H9 (cell line): Measurements from ENCODE around the gene CLCN6. TPM values are rescaled to one million over a fixed set of nuclear protein-coding genes. Genes with fewer than 3 reads are reported as not detected.

Experiments used
- DNase-seq: peaks from one replicate; pipeline ENCODE4 v3.0.0-alpha.2; 2017
- H2AFZ ChIP-seq: one replicate; pipeline ENCODE4 v1.6.1; 2013; ENCODE audit warnings: mild to moderate bottlenecking, low read length, control low read depth, moderate library complexity
- H2AK5ac ChIP-seq: 2 replicates; pipeline ENCODE4 v1.6.1; 2013; ENCODE audit warnings: low read length, control low read depth, mixed read lengths; ENCODE audit not compliant: insufficient read length
- H2BK120ac ChIP-seq: one replicate; pipeline ENCODE4 v1.6.1; 2013; ENCODE audit warnings: low read depth, mild to moderate bottlenecking, low read length, control low read depth, inconsistent platforms; ENCODE audit not compliant: poor library complexity, severe bottlenecking
- H2BK12ac ChIP-seq: 2 replicates; pipeline ENCODE4 v1.6.1; 2013; ENCODE audit warnings: low read length, control low read depth, mixed read lengths, low read depth; ENCODE audit not compliant: insufficient read length
- H2BK15ac ChIP-seq: 2 replicates; pipeline ENCODE4 v1.6.1; 2013; ENCODE audit warnings: low read depth, low read length, control low read depth
- H2BK20ac ChIP-seq: one replicate; pipeline ENCODE4 v1.6.1; 2013; ENCODE audit warnings: low read depth, mild to moderate bottlenecking, low read length, control low read depth, inconsistent platforms; ENCODE audit not compliant: poor library complexity, severe bottlenecking
- H2BK5ac ChIP-seq: 2 replicates; pipeline ENCODE4 v1.6.1; 2013; ENCODE audit warnings: low read length, control low read depth, mixed read lengths; ENCODE audit not compliant: insufficient read length
- H3K14ac ChIP-seq: 2 replicates; pipeline ENCODE4 v1.6.1; 2013; ENCODE audit warnings: low read length, control low read depth; ENCODE audit not compliant: insufficient read depth
- H3K18ac ChIP-seq: 2 replicates; pipeline ENCODE4 v1.6.1; 2013; ENCODE audit warnings: low read depth, mild to moderate bottlenecking, mixed read lengths, low read length, control low read depth; ENCODE audit not compliant: insufficient read length
- H3K23ac ChIP-seq: 2 replicates; pipeline ENCODE4 v1.6.1; 2013; ENCODE audit warnings: low read length, control low read depth, mixed read lengths, low read depth; ENCODE audit not compliant: insufficient read length
- H3K23me2 ChIP-seq: 2 replicates; pipeline ENCODE4 v1.6.1; 2013; ENCODE audit warnings: low read depth, mild to moderate bottlenecking, mixed read lengths, low read length, control low read depth; ENCODE audit not compliant: insufficient read length, poor library complexity, severe bottlenecking
- H3K27ac ChIP-seq: 2 replicates; pipeline ENCODE4 v1.5.1; 2013; ENCODE audit warnings: low read length, control low read depth, mixed read lengths, low read depth; ENCODE audit not compliant: insufficient read length
- H3K27me3 ChIP-seq: 2 replicates; pipeline ENCODE4 v1.6.1; 2013; ENCODE audit warnings: low read length, control low read depth, inconsistent platforms; ENCODE audit not compliant: insufficient read depth
- H3K4ac ChIP-seq: 2 replicates; pipeline ENCODE4 v1.6.1; 2013; ENCODE audit warnings: low read depth, mild to moderate bottlenecking, control low read depth, inconsistent platforms, low read length, moderate library complexity
- H3K4me1 ChIP-seq: 2 replicates; pipeline ENCODE4 v1.6.1; 2013; ENCODE audit warnings: low read length, control low read depth, inconsistent platforms; ENCODE audit not compliant: insufficient read depth
- H3K4me2 ChIP-seq: 2 replicates; pipeline ENCODE4 v1.6.1; 2013; ENCODE audit warnings: low read length, control low read depth, mixed read lengths; ENCODE audit not compliant: insufficient read length, insufficient read depth
- H3K56ac ChIP-seq: 2 replicates; pipeline ENCODE4 v1.6.1; 2013; ENCODE audit warnings: low read depth, mild to moderate bottlenecking, mixed read lengths, low read length, control low read depth; ENCODE audit not compliant: insufficient read length
- H3K79me1 ChIP-seq: 2 replicates; pipeline ENCODE4 v1.6.1; 2013; ENCODE audit warnings: low read depth, mild to moderate bottlenecking, moderate library complexity, low read length, control low read depth, inconsistent platforms; ENCODE audit not compliant: insufficient read depth, poor library complexity, severe bottlenecking
- H3K79me2 ChIP-seq: 2 replicates; pipeline ENCODE4 v1.6.1; 2013; ENCODE audit warnings: low read length, control low read depth, inconsistent platforms; ENCODE audit not compliant: insufficient read depth
- H3K9ac ChIP-seq: 2 replicates; pipeline ENCODE4 v1.6.1; 2013; ENCODE audit warnings: low read length, control low read depth, mixed read lengths; ENCODE audit not compliant: insufficient read length; ENCODE audit errors: extremely low read depth
- H3K9me3 ChIP-seq: one replicate; pipeline ENCODE4 v1.6.1; 2013; ENCODE audit warnings: low read depth, low read length, inconsistent platforms; ENCODE audit not compliant: control insufficient read depth
- H3T11ph ChIP-seq: one replicate; pipeline ENCODE4 v1.6.1; 2013; ENCODE audit warnings: mild to moderate bottlenecking, low read length, control low read depth, inconsistent platforms
- H4K20me1 ChIP-seq: one replicate; pipeline ENCODE4 v1.6.1; 2013; ENCODE audit not compliant: control insufficient read depth, insufficient read length, insufficient read depth
- H4K5ac ChIP-seq: 2 replicates; pipeline ENCODE4 v1.6.1; 2013; ENCODE audit warnings: low read depth, mild to moderate bottlenecking, mixed read lengths, low read length, control low read depth; ENCODE audit not compliant: insufficient read length
- H4K8ac ChIP-seq: replicated peaks from 2 replicates; pipeline ENCODE4 v1.6.1; 2013; ENCODE audit warnings: low read length, control low read depth, mixed read lengths, low read depth; ENCODE audit not compliant: insufficient read length
- H4K91ac ChIP-seq: 2 replicates; pipeline ENCODE4 v1.6.1; 2013; ENCODE audit warnings: low read depth, mild to moderate bottlenecking, moderate library complexity, mixed read lengths, low read length, control low read depth; ENCODE audit not compliant: insufficient read length
- H3K27ac Mint-ChIP-seq, 3 experiments: 2 replicates in 2 of 3; 3 replicates in 1 of 3; pipeline ENCODE4 v1.8.0; 2020 to 2021; ENCODE audit warnings: mixed read lengths in 3 of 3, mild to moderate bottlenecking in 1 of 3, moderate library complexity in 1 of 3
- H3K27me3 Mint-ChIP-seq: 2 replicates; pipeline ENCODE4 v1.8.0; 2021; ENCODE audit warnings: low read depth, mild to moderate bottlenecking, moderate library complexity, mixed read lengths
- H3K36me3 Mint-ChIP-seq, 3 experiments: 2 replicates in 2 of 3; 3 replicates in 1 of 3; pipeline ENCODE4 v1.8.0; 2020 to 2021; ENCODE audit warnings: low read depth in 3 of 3, mixed read lengths in 3 of 3; ENCODE audit not compliant: insufficient read depth in 1 of 3
- H3K4me1 Mint-ChIP-seq, 2 experiments: 2 replicates each; pipeline ENCODE4 v1.8.0; 2020; ENCODE audit warnings: mixed read lengths in 2 of 2
- H3K4me3 Mint-ChIP-seq, 2 experiments: 2 replicates in 1 of 2; 3 replicates in 1 of 2; pipeline ENCODE4 v1.8.0; 2020 to 2021; ENCODE audit warnings: mild to moderate bottlenecking in 2 of 2, mixed read lengths in 2 of 2, moderate library complexity in 1 of 2
- H3K9me3 Mint-ChIP-seq, 2 experiments: 2 replicates in 1 of 2; 3 replicates in 1 of 2; pipeline ENCODE4 v1.8.0; 2020; ENCODE audit warnings: mild to moderate bottlenecking in 2 of 2, mixed read lengths in 2 of 2, moderate library complexity in 1 of 2
- WGBS: extraction: QIAGEN DNeasy Blood & Tissue Kit; methylation state at CpG from one replicate; pipeline ENCODE4 v1.1.7; 2013; ENCODE audit warnings: missing lambda C conversion rate, low lambda C conversion rate, mixed read lengths; ENCODE audit not compliant: insufficient read length; ENCODE audit errors: extremely low coverage; 5-methylcytosine and 5-hydroxymethylcytosine counted together
- total RNA-seq: library from RNA; stranded (reverse); gene quantifications from 2 replicates; pipeline ENCODE4 v1.2.1, GENCODE V29; 2021
- TF ChIP-seq, protein P1 (sequence below): fragments of 200-600 bp; sonication (generic); conservative IDR thresholded peaks from 3 replicates; pipeline ENCODE4 v1.8.0; 2021; ENCODE audit warnings: antibody characterized with exemption, mild to moderate bottlenecking

Gene CLCN6
- total RNA-seq, 1 experiment from 2014 or later = 20.5 TPM

DNA sequence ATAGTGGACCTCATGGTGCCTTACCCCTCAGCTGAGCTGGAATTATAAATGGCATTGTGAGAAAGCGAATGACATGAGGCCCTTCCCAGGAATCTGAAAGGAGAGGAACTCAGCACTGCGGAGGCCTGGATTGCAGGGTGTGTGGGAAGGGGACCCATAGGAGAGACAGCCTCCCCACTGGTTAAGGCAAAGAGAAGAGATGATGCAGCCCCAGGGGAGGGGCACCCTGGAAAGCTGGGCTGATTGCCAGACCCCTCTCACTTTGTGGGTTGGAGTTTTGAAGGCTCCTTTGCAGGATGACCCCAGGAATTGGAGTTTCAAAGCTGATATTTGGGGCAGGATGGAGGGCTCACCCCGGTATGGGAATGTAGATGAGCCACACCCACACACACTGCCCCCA, 50.7 kb downstream of the CLCN6 start:
- no peaks in the 10 kb centered on the region for H3K23me2 ChIP-seq
- no peaks in the 10 kb centered on the region for H3K79me1 ChIP-seq
- H3K14ac ChIP-seq = no peak overlapping the region
- Mint-ChIP-seq H3K9me3 (no peaks in the 10 kb centered on the region), H3K27me3 (peaks cover 63% of the 10 kb centered on the region), H3K27ac (no peak overlapping the region), H3K36me3 (no peaks in the 10 kb centered on the region), H3K4me3 (no peak overlapping the region), H3K4me1 (peaks cover 6 to 15% of the 10 kb centered on the region in 2 experiments; a peak in 3 of 4 replicates)
- TF ChIP-seq, protein P1, sequence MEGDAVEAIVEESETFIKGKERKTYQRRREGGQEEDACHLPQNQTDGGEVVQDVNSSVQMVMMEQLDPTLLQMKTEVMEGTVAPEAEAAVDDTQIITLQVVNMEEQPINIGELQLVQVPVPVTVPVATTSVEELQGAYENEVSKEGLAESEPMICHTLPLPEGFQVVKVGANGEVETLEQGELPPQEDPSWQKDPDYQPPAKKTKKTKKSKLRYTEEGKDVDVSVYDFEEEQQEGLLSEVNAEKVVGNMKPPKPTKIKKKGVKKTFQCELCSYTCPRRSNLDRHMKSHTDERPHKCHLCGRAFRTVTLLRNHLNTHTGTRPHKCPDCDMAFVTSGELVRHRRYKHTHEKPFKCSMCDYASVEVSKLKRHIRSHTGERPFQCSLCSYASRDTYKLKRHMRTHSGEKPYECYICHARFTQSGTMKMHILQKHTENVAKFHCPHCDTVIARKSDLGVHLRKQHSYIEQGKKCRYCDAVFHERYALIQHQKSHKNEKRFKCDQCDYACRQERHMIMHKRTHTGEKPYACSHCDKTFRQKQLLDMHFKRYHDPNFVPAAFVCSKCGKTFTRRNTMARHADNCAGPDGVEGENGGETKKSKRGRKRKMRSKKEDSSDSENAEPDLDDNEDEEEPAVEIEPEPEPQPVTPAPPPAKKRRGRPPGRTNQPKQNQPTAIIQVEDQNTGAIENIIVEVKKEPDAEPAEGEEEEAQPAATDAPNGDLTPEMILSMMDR = no peak
- H3K27ac ChIP-seq = no peak overlapping the region
- H3K79me2 ChIP-seq = no peaks in the 10 kb centered on the region
- H4K20me1 ChIP-seq = no peaks in the 10 kb centered on the region
- H3K27me3 ChIP-seq = no peaks in the 10 kb centered on the region; the same call in 1 of the 2 replicates
- H3K18ac ChIP-seq = no peak overlapping the region
- H3K56ac ChIP-seq = no peak overlapping the region
- H2AFZ ChIP-seq = no peak overlapping the region
- H2BK15ac ChIP-seq = no peak overlapping the region
- H3T11ph ChIP-seq = no peak overlapping the region
- H3K4me1 ChIP-seq = no peaks in the 10 kb centered on the region
- H2BK120ac ChIP-seq = no peak overlapping the region
- no peak overlapping the region for H3K4ac ChIP-seq
- H4K5ac ChIP-seq = no peak overlapping the region
- no peak overlapping the region for H2BK12ac ChIP-seq
- no peak overlapping the region for H4K8ac ChIP-seq
- H2BK20ac ChIP-seq = no peak overlapping the region
- no peak overlapping the region for H3K4me2 ChIP-seq
- no peaks in the 10 kb centered on the region for H3K9me3 ChIP-seq
- WGBS = no CpG with 5 or more reads among the region's 3 CpGs
- no peak overlapping the region for H2BK5ac ChIP-seq
- no peak overlapping the region for H3K9ac ChIP-seq
- no peak overlapping the region for H3K23ac ChIP-seq
- no peak overlapping the region for H4K91ac ChIP-seq
- no peak for DNase-seq
- H2AK5ac ChIP-seq = no peak overlapping the region
